GM04504 (cell line): ENCODE results near the gene C2CD5.
"Not testable (repeated sequence)": the region's sequence is repeated elsewhere in the genome, so short reads cannot be mapped to it uniquely, and the experiment has no call there.

Experiments
- DNase-seq: peaks from one replicate; pipeline ENCODE4 v3.0.0-alpha.2; 2012; ENCODE audit warnings: low read depth

The C2CD5 gene

GRCh38 chr12:22536346-22536945 lies 7.9 kb downstream of the C2CD5 start:
- no peak for DNase-seq

- DNase-seq = no peak
Measured at GRCh38 chr12:22535478-22535877, 8.9 kb downstream of the C2CD5 start.

- DNase-seq = no peak
Measured at GRCh38 chr12:22535038-22535437, 9.3 kb downstream of the C2CD5 start.

GRCh38 chr12:22533155-22533554 lies 11.2 kb downstream of the C2CD5 start:
- DNase-seq = no peak

GRCh38 chr12:22532317-22532716 lies 12.0 kb downstream of the C2CD5 start:
- no peak for DNase-seq

GRCh38 chr12:22531205-22531604 lies 13.1 kb downstream of the C2CD5 start:
- no peak for DNase-seq

- DNase-seq = no peak
Measured at GRCh38 chr12:22529281-22530060, 14.9 kb downstream of the C2CD5 start.

- peak; percentile 31 for DNase-seq
Measured at GRCh38 chr12:22527999-22528398, 16.3 kb downstream of the C2CD5 start.

- DNase-seq = no peak
Measured at GRCh38 chr12:22526836-22527235, 17.5 kb downstream of the C2CD5 start.

- DNase-seq = no peak
Measured at GRCh38 chr12:22525426-22525825, 18.9 kb downstream of the C2CD5 start.

- DNase-seq = no peak
Measured at GRCh38 chr12:22518998-22519397, 25.3 kb downstream of the C2CD5 start.

GRCh38 chr12:22518060-22518719 lies 26.2 kb downstream of the C2CD5 start:
- no peak for DNase-seq

- DNase-seq = no peak
Measured at GRCh38 chr12:22514875-22515274, 29.5 kb downstream of the C2CD5 start.

- no peak for DNase-seq
Measured at GRCh38 chr12:22505826-22506225, 38.5 kb downstream of the C2CD5 start.

- no peak for DNase-seq
Measured at GRCh38 chr12:22500100-22500499, 44.2 kb downstream of the C2CD5 start.

GRCh38 chr12:22499445-22499844 lies 44.9 kb downstream of the C2CD5 start:
- DNase-seq = no peak

GRCh38 chr12:22494319-22494718 lies 50.0 kb downstream of the C2CD5 start:
- DNase-seq = no peak

- no peak for DNase-seq
Measured at GRCh38 chr12:22491034-22491433, 53.3 kb downstream of the C2CD5 start.

GRCh38 chr12:22488478-22488877 lies 55.9 kb downstream of the C2CD5 start:
- DNase-seq = no peak

- not testable (repeated sequence) for DNase-seq
Measured at GRCh38 chr12:22487683-22488082, 56.7 kb downstream of the C2CD5 start.

GRCh38 chr12:22481547-22482104 lies 62.7 kb downstream of the C2CD5 start:
- DNase-seq = no peak

GRCh38 chr12:22480814-22481213 lies 63.5 kb downstream of the C2CD5 start:
- not testable (repeated sequence) for DNase-seq

- DNase-seq = no peak
Measured at GRCh38 chr12:22480016-22480415, 64.3 kb downstream of the C2CD5 start.
